Keratinocyte (primary cell): ENCODE results near the gene GAPVD1.

Experiments
- CTCF ChIP-seq, 3 experiments: IDR thresholded peaks in 1 of 3; conservative IDR thresholded peaks in 1 of 3; optimal IDR thresholded peaks in 1 of 3; 2 replicates in 2 of 3; 3 replicates in 1 of 3; pipeline versions ENCODE3 to v1.5.1; 2011; ENCODE audit warnings: low read length in 3 of 3, mild to moderate bottlenecking in 3 of 3, moderate library complexity in 2 of 3, control low read depth in 1 of 3, inconsistent platforms in 1 of 3; ENCODE audit not compliant: insufficient read depth in 2 of 3; ENCODE audit errors: extremely low read depth in 1 of 3
- EZH2 ChIP-seq: IDR thresholded peaks from one replicate; pipeline ENCODE4 v1.6.1; 2012; ENCODE audit warnings: inconsistent platforms, mild to moderate bottlenecking, low read length, moderate library complexity

- TF ChIP-seq CTCF (optimal IDR thresholded peaks at IDR 0.05 in 1 of 3, IDR thresholded peaks at IDR 0.05 in 1 of 3, conservative IDR thresholded peaks at IDR 0.05 in 1 of 3; ENCODE audit: extremely low read depth in 1 of 3, insufficient read depth in 2 of 3, low read length in 3 of 3) (no peak), EZH2 (no peak)
Observed at GRCh38 chr9:125272697-125273096, 11.1 kb downstream of the GAPVD1 start.
